Measurements from ENCODE around the gene C4BPA.

C4BPA gene

DNA sequence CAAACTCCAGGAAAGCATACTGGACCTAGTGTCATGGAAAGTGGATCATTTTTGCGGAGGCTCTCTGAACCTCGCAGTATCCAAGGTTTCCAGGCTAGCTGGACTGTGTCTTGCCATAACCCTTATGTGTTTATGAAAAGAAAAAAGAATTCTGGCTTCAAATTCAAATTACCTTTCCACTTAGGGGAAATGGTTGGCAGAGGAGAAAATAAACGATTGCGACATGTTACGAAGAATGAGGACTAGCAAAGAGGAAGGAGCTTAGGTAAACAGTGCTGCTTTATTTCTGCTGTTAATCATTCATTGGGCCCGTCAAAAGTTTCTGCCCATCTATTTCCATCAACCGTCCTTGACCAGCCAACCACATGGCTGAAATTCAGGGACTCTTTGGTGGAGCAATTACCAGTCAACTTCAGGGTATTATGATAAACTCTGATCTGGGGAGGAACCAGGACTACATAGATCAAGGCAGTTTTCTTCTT lies at the start of gene C4BPA:
Gene C4BPA, plus strand, starts transcription at position 342 of the 482 bp plus-strand sequence. CDS start 8,793 bp downstream, outside the sequence.
- TF ChIP-seq TOX (CRISPR knock-in tag; IDR thresholded peaks at IDR 0.05; ENCODE audit: borderline replicate concordance) (no peak), RARB (CRISPR knock-in tag; IDR thresholded peaks at IDR 0.05) (no peak), PPARA (CRISPR knock-in tag; IDR thresholded peaks at IDR 0.05; ENCODE audit: borderline replicate concordance) (no peak), BACH2 (CRISPR knock-in tag; IDR thresholded peaks at IDR 0.05; ENCODE audit: borderline replicate concordance) (no peak), TCF4 (CRISPR knock-in tag; IDR thresholded peaks at IDR 0.05; ENCODE audit: borderline replicate concordance) (no peak)
- ATAC-seq, result no peak

DNA sequence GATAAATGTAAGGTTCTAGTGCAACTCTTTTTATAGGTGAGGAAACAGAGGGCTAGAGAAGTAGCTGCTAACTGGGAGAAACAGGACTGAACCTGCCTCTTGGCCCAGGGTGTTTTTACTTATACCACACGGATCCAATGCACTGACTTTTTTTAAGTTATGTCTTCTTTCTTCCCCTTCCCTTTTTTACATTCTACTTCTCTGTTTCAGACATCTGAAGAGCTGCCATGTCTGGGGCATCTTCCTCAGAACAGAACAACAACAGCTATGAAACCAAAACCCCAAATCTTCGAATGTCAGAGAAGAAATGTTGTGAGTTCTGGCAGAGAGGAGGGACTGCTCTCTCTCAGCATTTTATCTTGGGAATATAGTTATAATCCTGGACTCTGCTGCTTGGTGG lies 49.5 kb upstream of the C4BPA start:
- TF ChIP-seq PPARA (CRISPR knock-in tag; IDR thresholded peaks at IDR 0.05; ENCODE audit: borderline replicate concordance) (no peak), RARB (CRISPR knock-in tag; IDR thresholded peaks at IDR 0.05) (no peak), TCF4 (CRISPR knock-in tag; IDR thresholded peaks at IDR 0.05; ENCODE audit: borderline replicate concordance) (no peak), BACH2 (CRISPR knock-in tag; IDR thresholded peaks at IDR 0.05; ENCODE audit: borderline replicate concordance) (no peak), ZNF8 (CRISPR knock-in tag; IDR thresholded peaks at IDR 0.05) (no peak), SNAI2 (CRISPR knock-in tag; IDR thresholded peaks at IDR 0.05) (no peak), ZFP3 (CRISPR knock-in tag; IDR thresholded peaks at IDR 0.05) (no peak), ZC3H10 (CRISPR knock-in tag; IDR thresholded peaks at IDR 0.05) (no peak)
- TF ChIP-seq, protein P1, sequence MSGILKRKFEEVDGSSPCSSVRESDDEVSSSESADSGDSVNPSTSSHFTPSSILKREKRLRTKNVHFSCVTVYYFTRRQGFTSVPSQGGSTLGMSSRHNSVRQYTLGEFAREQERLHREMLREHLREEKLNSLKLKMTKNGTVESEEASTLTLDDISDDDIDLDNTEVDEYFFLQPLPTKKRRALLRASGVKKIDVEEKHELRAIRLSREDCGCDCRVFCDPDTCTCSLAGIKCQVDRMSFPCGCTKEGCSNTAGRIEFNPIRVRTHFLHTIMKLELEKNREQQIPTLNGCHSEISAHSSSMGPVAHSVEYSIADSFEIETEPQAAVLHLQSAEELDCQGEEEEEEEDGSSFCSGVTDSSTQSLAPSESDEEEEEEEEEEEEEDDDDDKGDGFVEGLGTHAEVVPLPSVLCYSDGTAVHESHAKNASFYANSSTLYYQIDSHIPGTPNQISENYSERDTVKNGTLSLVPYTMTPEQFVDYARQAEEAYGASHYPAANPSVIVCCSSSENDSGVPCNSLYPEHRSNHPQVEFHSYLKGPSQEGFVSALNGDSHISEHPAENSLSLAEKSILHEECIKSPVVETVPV (CRISPR knock-in tag; IDR thresholded peaks at IDR 0.05), result no peak
- TF ChIP-seq, protein P2, sequence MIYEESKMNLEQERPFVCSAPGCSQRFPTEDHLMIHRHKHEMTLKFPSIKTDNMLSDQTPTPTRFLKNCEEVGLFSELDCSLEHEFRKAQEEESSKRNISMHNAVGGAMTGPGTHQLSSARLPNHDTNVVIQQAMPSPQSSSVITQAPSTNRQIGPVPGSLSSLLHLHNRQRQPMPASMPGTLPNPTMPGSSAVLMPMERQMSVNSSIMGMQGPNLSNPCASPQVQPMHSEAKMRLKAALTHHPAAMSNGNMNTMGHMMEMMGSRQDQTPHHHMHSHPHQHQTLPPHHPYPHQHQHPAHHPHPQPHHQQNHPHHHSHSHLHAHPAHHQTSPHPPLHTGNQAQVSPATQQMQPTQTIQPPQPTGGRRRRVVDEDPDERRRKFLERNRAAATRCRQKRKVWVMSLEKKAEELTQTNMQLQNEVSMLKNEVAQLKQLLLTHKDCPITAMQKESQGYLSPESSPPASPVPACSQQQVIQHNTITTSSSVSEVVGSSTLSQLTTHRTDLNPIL (CRISPR knock-in tag; IDR thresholded peaks at IDR 0.05; ENCODE audit: low read depth), result no peak
- TF ChIP-seq, protein P3, sequence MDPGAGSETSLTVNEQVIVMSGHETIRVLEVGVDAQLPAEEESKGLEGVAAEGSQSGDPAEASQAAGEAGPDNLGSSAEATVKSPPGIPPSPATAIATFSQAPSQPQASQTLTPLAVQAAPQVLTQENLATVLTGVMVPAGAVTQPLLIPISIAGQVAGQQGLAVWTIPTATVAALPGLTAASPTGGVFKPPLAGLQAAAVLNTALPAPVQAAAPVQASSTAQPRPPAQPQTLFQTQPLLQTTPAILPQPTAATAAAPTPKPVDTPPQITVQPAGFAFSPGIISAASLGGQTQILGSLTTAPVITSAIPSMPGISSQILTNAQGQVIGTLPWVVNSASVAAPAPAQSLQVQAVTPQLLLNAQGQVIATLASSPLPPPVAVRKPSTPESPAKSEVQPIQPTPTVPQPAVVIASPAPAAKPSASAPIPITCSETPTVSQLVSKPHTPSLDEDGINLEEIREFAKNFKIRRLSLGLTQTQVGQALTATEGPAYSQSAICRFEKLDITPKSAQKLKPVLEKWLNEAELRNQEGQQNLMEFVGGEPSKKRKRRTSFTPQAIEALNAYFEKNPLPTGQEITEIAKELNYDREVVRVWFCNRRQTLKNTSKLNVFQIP (CRISPR knock-in tag; IDR thresholded peaks at IDR 0.05; ENCODE audit: borderline replicate concordance, low read depth), result no peak
- TF ChIP-seq, protein P4, sequence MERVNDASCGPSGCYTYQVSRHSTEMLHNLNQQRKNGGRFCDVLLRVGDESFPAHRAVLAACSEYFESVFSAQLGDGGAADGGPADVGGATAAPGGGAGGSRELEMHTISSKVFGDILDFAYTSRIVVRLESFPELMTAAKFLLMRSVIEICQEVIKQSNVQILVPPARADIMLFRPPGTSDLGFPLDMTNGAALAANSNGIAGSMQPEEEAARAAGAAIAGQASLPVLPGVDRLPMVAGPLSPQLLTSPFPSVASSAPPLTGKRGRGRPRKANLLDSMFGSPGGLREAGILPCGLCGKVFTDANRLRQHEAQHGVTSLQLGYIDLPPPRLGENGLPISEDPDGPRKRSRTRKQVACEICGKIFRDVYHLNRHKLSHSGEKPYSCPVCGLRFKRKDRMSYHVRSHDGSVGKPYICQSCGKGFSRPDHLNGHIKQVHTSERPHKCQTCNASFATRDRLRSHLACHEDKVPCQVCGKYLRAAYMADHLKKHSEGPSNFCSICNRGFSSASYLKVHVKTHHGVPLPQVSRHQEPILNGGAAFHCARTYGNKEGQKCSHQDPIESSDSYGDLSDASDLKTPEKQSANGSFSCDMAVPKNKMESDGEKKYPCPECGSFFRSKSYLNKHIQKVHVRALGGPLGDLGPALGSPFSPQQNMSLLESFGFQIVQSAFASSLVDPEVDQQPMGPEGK (CRISPR knock-in tag; IDR thresholded peaks at IDR 0.05; ENCODE audit: borderline replicate concordance), result no peak
- TF ChIP-seq, protein P5, sequence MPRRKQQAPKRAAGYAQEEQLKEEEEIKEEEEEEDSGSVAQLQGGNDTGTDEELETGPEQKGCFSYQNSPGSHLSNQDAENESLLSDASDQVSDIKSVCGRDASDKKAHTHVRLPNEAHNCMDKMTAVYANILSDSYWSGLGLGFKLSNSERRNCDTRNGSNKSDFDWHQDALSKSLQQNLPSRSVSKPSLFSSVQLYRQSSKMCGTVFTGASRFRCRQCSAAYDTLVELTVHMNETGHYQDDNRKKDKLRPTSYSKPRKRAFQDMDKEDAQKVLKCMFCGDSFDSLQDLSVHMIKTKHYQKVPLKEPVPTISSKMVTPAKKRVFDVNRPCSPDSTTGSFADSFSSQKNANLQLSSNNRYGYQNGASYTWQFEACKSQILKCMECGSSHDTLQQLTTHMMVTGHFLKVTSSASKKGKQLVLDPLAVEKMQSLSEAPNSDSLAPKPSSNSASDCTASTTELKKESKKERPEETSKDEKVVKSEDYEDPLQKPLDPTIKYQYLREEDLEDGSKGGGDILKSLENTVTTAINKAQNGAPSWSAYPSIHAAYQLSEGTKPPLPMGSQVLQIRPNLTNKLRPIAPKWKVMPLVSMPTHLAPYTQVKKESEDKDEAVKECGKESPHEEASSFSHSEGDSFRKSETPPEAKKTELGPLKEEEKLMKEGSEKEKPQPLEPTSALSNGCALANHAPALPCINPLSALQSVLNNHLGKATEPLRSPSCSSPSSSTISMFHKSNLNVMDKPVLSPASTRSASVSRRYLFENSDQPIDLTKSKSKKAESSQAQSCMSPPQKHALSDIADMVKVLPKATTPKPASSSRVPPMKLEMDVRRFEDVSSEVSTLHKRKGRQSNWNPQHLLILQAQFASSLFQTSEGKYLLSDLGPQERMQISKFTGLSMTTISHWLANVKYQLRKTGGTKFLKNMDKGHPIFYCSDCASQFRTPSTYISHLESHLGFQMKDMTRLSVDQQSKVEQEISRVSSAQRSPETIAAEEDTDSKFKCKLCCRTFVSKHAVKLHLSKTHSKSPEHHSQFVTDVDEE (CRISPR knock-in tag; IDR thresholded peaks at IDR 0.05), result no peak
- no peak for ATAC-seq

DNA sequence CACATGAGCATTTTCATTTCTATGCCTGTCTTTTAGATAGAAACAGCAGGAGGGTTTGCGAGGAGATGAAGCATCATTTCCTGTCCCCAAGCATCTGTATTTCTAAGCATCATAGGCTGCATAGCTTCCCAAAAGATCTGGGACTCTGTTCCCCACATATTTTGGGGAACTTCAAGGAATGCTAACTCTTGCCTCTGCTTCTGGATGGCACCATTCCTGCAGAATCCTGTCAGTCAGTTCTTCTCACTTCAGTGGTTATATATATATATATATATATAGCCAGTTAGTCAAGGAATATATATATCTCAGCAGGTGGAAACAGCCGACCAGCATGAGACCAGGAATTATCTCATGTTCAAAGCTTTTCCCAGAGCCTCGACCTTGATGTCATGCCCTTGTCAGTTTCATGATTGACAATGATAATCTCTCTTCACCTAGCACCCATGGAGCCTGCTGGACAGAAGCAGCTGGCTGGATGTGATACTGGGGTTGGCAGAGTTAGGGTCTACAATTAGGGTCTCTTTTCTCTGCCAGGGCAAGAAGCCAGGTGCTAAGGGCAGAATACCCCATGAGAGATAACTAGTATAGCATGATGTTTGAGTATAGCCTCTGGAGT lies 48.5 kb upstream of the C4BPA start:
- TF ChIP-seq ZC3H10 (CRISPR knock-in tag; IDR thresholded peaks at IDR 0.05), result no peak
- TF ChIP-seq TOX (CRISPR knock-in tag; IDR thresholded peaks at IDR 0.05; ENCODE audit: borderline replicate concordance), result no peak
- TF ChIP-seq, protein P4 (CRISPR knock-in tag; IDR thresholded peaks at IDR 0.05; ENCODE audit: borderline replicate concordance), result no peak
- ATAC-seq, result no peak
